HEK293T (cell line): ENCODE data around the gene SH3RF3.

Experiments used
- ARNT ChIP-seq: fragments of 450-650 bp; IDR thresholded peaks from 2 replicates; pipeline ENCODE4 v1.6.1; 2017; ENCODE audit warnings: mild to moderate bottlenecking
- BHLHE40 ChIP-seq: fragments of 450-650 bp; IDR thresholded peaks from 2 replicates; pipeline ENCODE4 v1.6.1; 2016; ENCODE audit warnings: mild to moderate bottlenecking, moderate library complexity, borderline replicate concordance
- CTBP1 ChIP-seq: fragments of 450-650 bp; IDR thresholded peaks from 2 replicates; pipeline ENCODE4 v1.6.1; 2016; ENCODE audit warnings: borderline replicate concordance
- FOXA1 ChIP-seq: fragments of 450-650 bp; IDR thresholded peaks from 2 replicates; pipeline ENCODE4 v1.6.1; 2016; ENCODE audit warnings: mild to moderate bottlenecking
- FOXM1 ChIP-seq: fragments of 450-650 bp; IDR thresholded peaks from 2 replicates; pipeline ENCODE4 v1.6.1; 2017; ENCODE audit warnings: mild to moderate bottlenecking, borderline replicate concordance
- HDGF ChIP-seq: fragments of 450-650 bp; IDR thresholded peaks from 2 replicates; pipeline ENCODE4 v1.6.1; 2017; ENCODE audit warnings: antibody characterized with exemption, borderline replicate concordance
- LEF1 ChIP-seq: fragments of 450-650 bp; IDR thresholded peaks from 2 replicates; pipeline ENCODE4 v1.6.1; 2017; ENCODE audit warnings: mild to moderate bottlenecking, borderline replicate concordance
- NFRKB ChIP-seq: fragments of 450-650 bp; IDR thresholded peaks from 2 replicates; pipeline ENCODE4 v1.6.1; 2016; ENCODE audit warnings: mild to moderate bottlenecking, moderate library complexity
- SP1 ChIP-seq: fragments of 450-650 bp; IDR thresholded peaks from 2 replicates; pipeline ENCODE4 v1.6.1; 2017
- SUZ12 ChIP-seq: fragments of 450-650 bp; IDR thresholded peaks from 2 replicates; pipeline ENCODE4 v1.6.1; 2016; ENCODE audit warnings: mild to moderate bottlenecking
- ZNF384 ChIP-seq: fragments of 450-650 bp; IDR thresholded peaks from 2 replicates; pipeline ENCODE4 v1.6.1; 2016
- TF ChIP-seq, protein P1 (sequence below): fragments of 450-650 bp; IDR thresholded peaks from 2 replicates; pipeline ENCODE4 v1.6.1; 2016

DNA sequence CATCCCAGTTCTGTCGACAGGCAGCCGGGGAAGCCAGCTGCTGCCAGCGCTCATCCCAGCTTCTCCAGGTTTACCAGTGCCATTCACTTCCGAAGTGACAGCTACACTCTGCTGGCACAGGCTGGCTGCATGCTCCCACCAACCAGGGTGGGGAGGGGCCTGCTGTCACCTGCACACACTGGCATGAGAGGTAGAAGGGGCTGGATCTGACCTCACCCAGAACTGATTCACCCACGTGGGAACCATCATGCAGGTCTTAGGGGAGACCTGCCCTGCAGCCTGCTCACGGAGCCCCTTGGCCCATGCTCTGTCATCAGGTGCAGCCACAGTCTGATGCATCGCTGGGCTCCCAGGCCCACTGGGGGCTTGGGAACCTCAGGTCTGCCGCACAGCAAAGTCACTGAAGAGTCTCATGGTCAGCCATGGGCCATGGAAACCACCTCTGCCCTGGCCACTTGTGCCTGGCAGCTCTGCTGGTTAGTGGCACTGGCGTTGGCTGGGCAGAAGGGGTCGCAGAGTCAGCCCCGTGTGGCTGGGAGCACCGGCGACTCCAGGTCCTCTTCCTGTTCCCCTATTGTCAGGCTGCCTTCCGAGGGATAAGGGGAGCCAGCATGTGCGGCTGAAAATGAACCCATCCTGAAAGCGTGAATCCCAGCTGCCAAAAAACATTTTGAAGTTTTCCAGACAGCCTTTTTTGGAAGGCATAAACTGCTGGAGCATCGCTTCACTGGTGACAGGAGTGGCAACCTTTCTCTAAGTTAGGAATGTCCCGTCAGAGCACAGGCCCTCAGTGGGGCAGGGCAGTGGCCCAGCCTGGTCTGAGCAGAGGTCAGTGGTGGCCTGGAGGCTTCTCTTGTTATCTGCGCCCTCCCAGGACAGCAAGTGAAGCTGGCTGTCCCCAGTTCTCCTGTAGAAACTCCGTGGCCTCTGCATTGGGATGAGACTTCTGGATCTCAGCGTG lies 327.0 kb downstream of the SH3RF3 start:
- TF ChIP-seq HDGF (no peak), ARNT (no peak), CTBP1 (no peak), SP1 (no peak), LEF1 (no peak), ZNF384 (no peak), FOXM1 (no peak), FOXA1 (no peak), BHLHE40 (no peak), NFRKB (no peak), SUZ12 (no peak)
- TF ChIP-seq, protein P1, sequence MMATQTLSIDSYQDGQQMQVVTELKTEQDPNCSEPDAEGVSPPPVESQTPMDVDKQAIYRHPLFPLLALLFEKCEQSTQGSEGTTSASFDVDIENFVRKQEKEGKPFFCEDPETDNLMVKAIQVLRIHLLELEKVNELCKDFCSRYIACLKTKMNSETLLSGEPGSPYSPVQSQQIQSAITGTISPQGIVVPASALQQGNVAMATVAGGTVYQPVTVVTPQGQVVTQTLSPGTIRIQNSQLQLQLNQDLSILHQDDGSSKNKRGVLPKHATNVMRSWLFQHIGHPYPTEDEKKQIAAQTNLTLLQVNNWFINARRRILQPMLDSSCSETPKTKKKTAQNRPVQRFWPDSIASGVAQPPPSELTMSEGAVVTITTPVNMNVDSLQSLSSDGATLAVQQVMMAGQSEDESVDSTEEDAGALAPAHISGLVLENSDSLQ, result no peak
